Fibroblast of skin of scalp (primary cell): ENCODE data around the gene ATOSA.

Experiments used
- DNase-seq: peaks from one replicate; pipeline ENCODE4 v3.0.0-alpha.2; 2013

Gene ATOSA

DNA sequence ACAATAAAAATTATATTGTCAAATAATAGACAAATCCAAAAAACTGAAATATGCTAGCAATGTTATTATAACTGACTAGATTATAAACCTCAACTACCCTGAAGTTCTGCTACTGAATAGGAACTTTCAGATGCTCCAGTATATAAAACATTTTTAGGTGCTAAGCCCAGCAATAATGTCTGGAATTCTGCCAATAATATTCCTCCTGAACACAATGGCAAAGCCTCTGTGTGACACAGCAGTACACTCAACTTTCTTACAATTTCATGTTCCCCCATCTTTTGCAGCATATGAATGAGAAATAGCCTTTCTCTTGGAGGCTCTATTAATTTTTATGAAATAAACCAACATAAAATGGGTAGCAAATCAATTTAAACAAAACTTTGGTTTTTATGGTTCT lies 29.5 kb downstream of the ATOSA start:
- no peak for DNase-seq

DNA sequence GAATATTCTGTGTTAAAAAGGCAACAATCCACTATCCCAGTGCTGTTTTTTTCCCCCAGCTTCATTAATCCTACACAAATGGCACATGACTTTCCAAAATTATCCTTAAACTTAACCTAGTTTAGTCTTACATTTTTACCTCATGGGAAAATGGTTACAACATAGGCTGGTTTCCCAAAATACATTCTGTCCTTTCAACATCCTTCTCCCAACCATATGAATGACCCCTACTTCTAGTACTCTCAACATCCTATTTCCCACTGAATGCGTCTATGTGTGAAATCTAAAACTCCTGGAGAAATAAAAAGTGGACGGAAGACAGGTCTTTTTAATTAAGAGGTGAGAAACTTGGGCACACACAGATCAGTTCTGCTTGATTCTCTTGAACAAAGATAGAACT lies 33.3 kb downstream of the ATOSA start:
- no peak for DNase-seq

DNA sequence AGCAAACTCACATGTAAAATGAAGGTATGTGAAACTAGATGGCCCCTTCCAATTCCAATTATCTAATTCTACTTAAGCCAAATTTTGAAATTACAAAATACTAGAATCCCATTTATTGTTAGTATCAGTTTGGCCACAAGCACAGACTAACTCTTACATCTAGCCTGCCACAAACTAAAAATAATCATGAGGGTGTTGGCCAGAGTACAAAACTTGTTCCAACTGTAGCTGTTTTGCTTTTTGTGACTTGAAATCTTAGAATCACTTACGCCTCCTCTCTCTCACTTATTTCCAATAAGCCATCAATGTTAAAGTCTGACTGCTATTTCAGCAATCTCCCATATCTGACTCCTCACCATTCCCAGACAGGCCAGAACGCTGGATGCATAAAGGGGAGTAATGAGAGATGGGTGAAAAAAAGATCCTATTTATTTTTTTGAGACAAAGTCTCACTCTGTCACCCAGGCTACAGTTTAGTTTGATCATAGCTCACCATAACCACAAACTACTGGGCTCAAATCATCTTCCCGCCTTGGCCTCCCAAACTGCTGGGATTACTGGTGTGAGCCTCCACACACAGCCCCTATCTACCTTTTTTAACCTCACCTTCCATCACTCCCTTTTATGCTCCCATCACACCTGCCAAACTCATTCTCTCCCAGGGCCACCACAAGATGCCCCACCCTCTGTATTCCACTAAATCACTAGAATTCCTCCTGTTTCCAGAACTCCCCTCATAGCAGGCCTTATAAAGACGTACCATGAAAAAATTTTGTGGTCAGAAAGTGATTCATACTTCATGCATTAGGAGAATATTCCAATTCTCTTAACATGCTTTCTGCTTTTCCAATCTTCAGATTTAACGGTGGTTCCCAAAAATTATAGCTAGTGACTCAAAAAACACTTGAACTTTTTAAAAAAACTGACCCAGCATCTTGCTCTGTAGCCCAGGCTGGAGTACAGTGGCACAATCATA lies 36.5 kb downstream of the ATOSA start:
- peak; percentile 86 for DNase-seq

DNA sequence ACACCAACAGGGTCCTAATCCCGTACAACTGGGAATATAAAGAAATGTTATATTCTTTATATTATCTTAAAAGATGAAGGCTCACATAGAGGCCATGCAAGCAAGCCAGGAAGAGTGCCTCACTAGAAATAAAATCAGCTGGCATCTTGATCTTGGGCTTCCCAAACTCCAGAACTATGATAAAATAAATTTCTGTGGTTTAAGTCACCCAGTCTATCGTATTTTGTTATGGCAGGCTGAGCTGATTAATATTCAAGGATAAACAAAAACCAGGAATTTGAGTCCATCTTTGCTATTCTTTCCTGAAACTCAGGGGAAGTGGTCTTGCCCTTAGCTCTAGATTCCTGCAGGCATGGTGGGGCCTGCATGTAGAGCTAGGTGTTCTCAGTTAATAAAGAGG lies 42.7 kb downstream of the ATOSA start:
- DNase-seq: peak; percentile 19

DNA sequence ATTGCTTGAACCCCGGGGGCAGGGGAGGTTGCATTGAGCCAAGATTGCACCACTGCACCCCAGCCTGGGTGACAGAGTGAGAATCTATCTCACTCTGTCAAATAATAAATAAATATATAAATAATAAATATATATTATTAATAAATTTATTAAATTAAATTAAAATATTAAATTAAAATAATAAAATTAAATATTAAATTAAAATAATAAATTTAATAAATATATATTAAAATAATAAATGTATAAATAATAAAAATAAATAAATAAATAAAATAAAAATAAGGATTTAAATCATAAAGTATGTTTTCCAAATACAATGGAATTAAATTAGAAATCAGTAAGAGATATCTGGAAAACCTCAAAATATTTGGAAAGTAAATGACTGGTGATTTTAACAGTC lies 43.3 kb downstream of the ATOSA start:
- DNase-seq: no peak
